HG03442 (cell line): ENCODE data around the gene DNASE2B.
A peak's percentile ranks its signal among the peaks of the same experiment; 100 is the strongest.

ENCODE experiments used
- ATAC-seq: cut with Tn5 transposase; IDR thresholded peaks from one replicate; pipeline ENCODE4 v1.9.1; 2021; ENCODE audit warnings: mild to moderate bottlenecking, moderate library complexity; ENCODE audit not compliant: unreplicated experiment

DNASE2B gene

GRCh38 chr1:84410328-84411095 is 12.2 kb downstream of the DNASE2B start:
- no peak for ATAC-seq

GRCh38 chr1:84412316-84412942 is 14.1 kb downstream of the DNASE2B start:
- no peak for ATAC-seq

GRCh38 chr1:84415396-84415795 is 17.1 kb downstream of the DNASE2B start:
- ATAC-seq = no peak

- ATAC-seq = no peak
Observed at GRCh38 chr1:84422909-84423308, 24.6 kb downstream of the DNASE2B start.

- no peak for ATAC-seq
Observed at GRCh38 chr1:84424513-84425149, 26.3 kb downstream of the DNASE2B start.

GRCh38 chr1:84425150-84425896 is 27.0 kb downstream of the DNASE2B start:
- no peak for ATAC-seq

- ATAC-seq = no peak
Observed at GRCh38 chr1:84426376-84426775, 28.1 kb downstream of the DNASE2B start.

- no peak for ATAC-seq
Observed at GRCh38 chr1:84427250-84428188, 29.2 kb downstream of the DNASE2B start.

GRCh38 chr1:84428235-84428634 is 30.0 kb downstream of the DNASE2B start:
- ATAC-seq = no peak

- no peak for ATAC-seq
Observed at GRCh38 chr1:84429231-84429630, 30.9 kb downstream of the DNASE2B start.

GRCh38 chr1:84430546-84430945 is 32.3 kb downstream of the DNASE2B start:
- no peak for ATAC-seq

GRCh38 chr1:84433258-84434080 is 35.2 kb downstream of the DNASE2B start:
- ATAC-seq = peak; percentile 48

GRCh38 chr1:84434081-84434769 is 35.9 kb downstream of the DNASE2B start:
- no peak for ATAC-seq

- peak; percentile 39 for ATAC-seq
Observed at GRCh38 chr1:84434801-84435549, 36.7 kb downstream of the DNASE2B start.

GRCh38 chr1:84436876-84437655 is 38.8 kb downstream of the DNASE2B start:
- ATAC-seq = no peak

- peak; percentile 99 for ATAC-seq
Observed at GRCh38 chr1:84442256-84442655, 44.0 kb downstream of the DNASE2B start.
